HepG2 (cell line): ENCODE results near the gene ARF6. TPM values are rescaled to one million over a fixed set of nuclear protein-coding genes. Genes with fewer than 3 reads are reported as not detected.
A peak's percentile ranks its signal among the peaks of the same experiment; 100 is the strongest.

Source experiments
- CENPT ChIP-seq: sonication (generic); formaldehyde crosslinking; IDR thresholded peaks from 2 replicates; pipeline ENCODE4 v1.8.0; 2022; ENCODE audit warnings: low read depth, mild to moderate bottlenecking, moderate library complexity, missing genetic modification reagents
- DRAP1 ChIP-seq: IDR thresholded peaks from 2 replicates; pipeline ENCODE4 v1.6.1; 2016; ENCODE audit warnings: missing genetic modification reagents, missing compliant biosample characterization
- FOXA3 ChIP-seq: IDR thresholded peaks from 2 replicates; pipeline ENCODE4 v1.6.1; 2016; ENCODE audit warnings: missing genetic modification reagents, missing compliant biosample characterization
- FOXO4 ChIP-seq: sonication (generic); formaldehyde crosslinking; conservative IDR thresholded peaks from 2 replicates; pipeline ENCODE4 v1.8.1; 2023; ENCODE audit warnings: missing genetic modification reagents
- HOMEZ ChIP-seq: IDR thresholded peaks from 2 replicates; pipeline ENCODE4 v1.6.1; 2016; ENCODE audit warnings: low read depth
- PAWR ChIP-seq: sonication (generic); formaldehyde crosslinking; IDR thresholded peaks from 2 replicates; pipeline ENCODE4 v1.4.0; 2020; ENCODE audit warnings: missing genetic modification reagents, mild to moderate bottlenecking, borderline replicate concordance
- PREB ChIP-seq: sonication (generic); formaldehyde crosslinking; IDR thresholded peaks from 2 replicates; pipeline ENCODE4 v1.4.0; 2020; ENCODE audit warnings: missing genetic modification reagents
- SMYD3 ChIP-seq: sonication (generic); formaldehyde crosslinking; IDR thresholded peaks from 2 replicates; pipeline ENCODE4 v1.8.1; 2023; ENCODE audit warnings: mild to moderate bottlenecking, missing genetic modification reagents
- SP5 ChIP-seq: IDR thresholded peaks from 2 replicates; pipeline ENCODE4 v1.6.1; 2016; ENCODE audit warnings: low read depth, borderline replicate concordance
- ZBTB40 ChIP-seq, 2 experiments: fragments of 450-650 bp in 1 of 2; sonication (generic) in 1 of 2; formaldehyde crosslinking in 1 of 2; IDR thresholded peaks; 2 replicates each; pipeline versions ENCODE4 v1.6.1 to v1.8.0; 2016 to 2022; ENCODE audit warnings: antibody characterized with exemption in 1 of 2, mild to moderate bottlenecking in 1 of 2, missing genetic modification reagents in 1 of 2
- ZNF510 ChIP-seq: sonication (generic); formaldehyde crosslinking; IDR thresholded peaks from 2 replicates; pipeline ENCODE4 v1.4.0; 2020; ENCODE audit warnings: low read depth, mild to moderate bottlenecking, missing genetic modification reagents
- ZNF7 ChIP-seq: IDR thresholded peaks from 2 replicates; pipeline ENCODE4 v1.6.1; 2016; ENCODE audit warnings: missing biosample characterization, missing genetic modification reagents
- ZNF788 ChIP-seq: sonication (generic); formaldehyde crosslinking; IDR thresholded peaks from 2 replicates; pipeline ENCODE4 v1.5.0; 2020; ENCODE audit warnings: mild to moderate bottlenecking, missing genetic modification reagents, borderline replicate concordance
- ZNF878 ChIP-seq: sonication (generic); formaldehyde crosslinking; IDR thresholded peaks from 2 replicates; pipeline ENCODE4 v1.8.1; 2023; ENCODE audit warnings: mild to moderate bottlenecking, missing genetic modification reagents, moderate library complexity
- ZSCAN12 ChIP-seq: sonication (generic); formaldehyde crosslinking; IDR thresholded peaks from 2 replicates; pipeline ENCODE4 v1.9.0; 2021; ENCODE audit warnings: mild to moderate bottlenecking, missing genetic modification reagents
- polyA plus RNA-seq, 8 experiments: library from polyadenylated mRNA; depleted of rRNA in 3 of 8; stranded (reverse) in 7 of 8; unstranded in 1 of 8; fragments of >200 nt; fragmentation: Illumina TruSeq in 4 of 8; extraction: Trizol in 4 of 8; gene quantifications; 2 replicates each; pipeline versions ENCODE4 v1.2.1 to v1.2.3, GENCODE V29; 2011 to 2016; ENCODE audit warnings: low read depth in 4 of 8, missing spikeins in 1 of 8, mixed read lengths in 1 of 8; ENCODE audit not compliant: insufficient read depth in 1 of 8
- total RNA-seq, 5 experiments: library from RNA; depleted of rRNA; stranded (reverse); fragments of >200 nt; fragmentation: Illumina TruSeq; extraction: Trizol; gene quantifications; 2 replicates each; pipeline ENCODE4 v1.2.3, GENCODE V29; 2016; ENCODE audit warnings: low read depth in 1 of 5

Gene ARF6
- total and polyA plus RNA-seq, 2 of the 13 experiments (the other 11 are each of a cell fraction or from before 2014, with no cell fraction given): 12.7 to 31.9 TPM

GRCh38 chr14:49853572-49854375 lies 39.1 kb upstream of the ARF6 start (continued):
- TF ChIP-seq DRAP1 (CRISPR knock-in tag) (0 out of 2 replicates have a peak, but pooled peaks have one; percentile 33), HOMEZ (0 out of 2 replicates have a peak, but pooled peaks have one; percentile 49), PAWR (CRISPR knock-in tag) (no peak), ZNF7 (CRISPR knock-in tag) (no peak), CENPT (CRISPR knock-in tag) (no peak), SP5 (CRISPR knock-in tag) (no peak), ZNF510 (CRISPR knock-in tag) (no peak), ZSCAN12 (CRISPR knock-in tag) (no peak), SMYD3 (no peak), FOXA3 (peak; percentile 61), FOXO4 (CRISPR knock-in tag) (no peak), ZNF878 (CRISPR knock-in tag) (no peak), ZNF788 (peak; percentile 81; the same call in 1 of the 2 replicates), PREB (CRISPR knock-in tag) (no peak), ZBTB40 (IDR thresholded peaks at IDR 0.05) (no peak), ZBTB40 (CRISPR knock-in tag; IDR thresholded peaks at IDR 0.05) (no peak)
